DMS114 treated with DMSO at 0.1 percent for 48 hours (cell line): ENCODE data around the gene FTH1.

ENCODE experiments used
- DNase-seq: peaks from one replicate; lab custom pipeline; 2025; ENCODE audit not compliant: unreplicated experiment; lab: John Stamatoyannopoulos, UW

FTH1 gene

GRCh38 chr11:61917334-61918109 lies 49.9 kb downstream of the FTH1 start, which contains the start of gene RAB3IL1:
TSS of gene RAB3IL1 (minus strand) at chr11:61917566. CDS start at chr11:61917367, 199 bp downstream.
- no peak for DNase-seq

GRCh38 chr11:61916737-61917333 lies 50.6 kb downstream of the FTH1 start:
- no peak for DNase-seq

- DNase-seq, result no peak
Observed at GRCh38 chr11:61914471-61915171, 52.8 kb downstream of the FTH1 start.
